ENCODE results near the gene KHK. TPM values are rescaled to one million over a fixed set of nuclear protein-coding genes. Genes with fewer than 3 reads are reported as not detected.
"Not testable (repeated sequence)": the region's sequence is repeated elsewhere in the genome, so short reads cannot be mapped to it uniquely, and the experiment has no call there.

Gene KHK
- total and polyA plus RNA-seq, 2 experiments from 2014 or later: 0.51 TPM; not detected in 1

GRCh38 chr2:27105981-27106380 lies 19.4 kb downstream of the KHK start:
- no peak for TF ChIP-seq EZH2phosphoT487 (IDR thresholded peaks at IDR 0.05; ENCODE audit: insufficient read depth, low read depth)
- TF ChIP-seq EZH2 (IDR thresholded peaks at IDR 0.05; ENCODE audit: insufficient read depth, poor library complexity, severe bottlenecking): no peak
- Histone ChIP-seq H3K9me3 (ENCODE audit: low read depth) (no peaks in the 10 kb centered on the region), H3K9me2 (ENCODE audit: insufficient read depth) (no peaks in the 10 kb centered on the region), H3K27ac (no peak overlapping the region), H3K79me2 (ENCODE audit: insufficient read depth) (no peaks in the 10 kb centered on the region), H3F3A (ENCODE audit: insufficient read depth) (no peaks in the 10 kb centered on the region), H3K4me3 (no peak overlapping the region), H3K9ac (no peak overlapping the region), H3K27me3 (replicated peaks; ENCODE audit: insufficient read depth) (0 out of 2 replicates have a peak, but pooled peaks cover 4% of the 10 kb centered on the region), H3K4me1 (ENCODE audit: insufficient read depth) (no peaks in the 10 kb centered on the region), H3K4me2 (ENCODE audit: unreplicated experiment) (no peak overlapping the region), H2AFZ (no peak overlapping the region), H3K36me3 (ENCODE audit: low read depth) (no peaks in the 10 kb centered on the region), H4K20me1 (ENCODE audit: insufficient read depth) (no peaks in the 10 kb centered on the region)
- no peak for DNase-seq
- in situ Hi-C loops (cut with MboI): loop anchor here (10.0 kb wide), 1 partner anchor 179 kb away; the partner anchor contains the start of gene TRIM54
- WGBS, 2 experiments (ENCODE audit: low coverage in 1 of 2, low lambda C conversion rate in 2 of 2, missing lambda C conversion rate in 2 of 2): 76 to 85% methylated on average over 3 of the region's 3 CpGs

GRCh38 chr2:27108221-27108620 lies 21.6 kb downstream of the KHK start:
- Histone ChIP-seq H3K27me3 (replicated peaks; ENCODE audit: insufficient read depth) (no peaks in the 10 kb centered on the region), H3F3A (ENCODE audit: insufficient read depth) (no peaks in the 10 kb centered on the region), H2AFZ (no peak overlapping the region), H3K9ac (no peak overlapping the region), H3K9me2 (ENCODE audit: insufficient read depth) (no peaks in the 10 kb centered on the region), H3K4me1 (ENCODE audit: insufficient read depth) (no peaks in the 10 kb centered on the region), H3K4me3 (no peak overlapping the region), H3K36me3 (ENCODE audit: low read depth) (no peaks in the 10 kb centered on the region), H3K79me2 (ENCODE audit: insufficient read depth) (no peaks in the 10 kb centered on the region), H3K9me3 (ENCODE audit: low read depth) (no peaks in the 10 kb centered on the region), H3K4me2 (ENCODE audit: unreplicated experiment) (no peak overlapping the region), H3K27ac (no peak overlapping the region), H4K20me1 (ENCODE audit: insufficient read depth) (no peaks in the 10 kb centered on the region)
- WGBS, 2 experiments (ENCODE audit: low coverage in 1 of 2, low lambda C conversion rate in 2 of 2, missing lambda C conversion rate in 2 of 2): 93 to 95% methylated on average over 2 of the region's 2 CpGs
- DNase-seq: no peak
- in situ Hi-C loops (cut with MboI): loop anchor here (10.0 kb wide), 1 partner anchor 177 kb away; the partner anchor contains the start of gene TRIM54
- TF ChIP-seq EZH2phosphoT487 (IDR thresholded peaks at IDR 0.05; ENCODE audit: insufficient read depth, low read depth) (no peak), EZH2 (IDR thresholded peaks at IDR 0.05; ENCODE audit: insufficient read depth, poor library complexity, severe bottlenecking) (no peak)

GRCh38 chr2:27109083-27109482 lies 22.5 kb downstream of the KHK start:
- no peak for DNase-seq
- H2AFZ ChIP-seq: no peak overlapping the region
- H3K36me3 ChIP-seq (ENCODE audit: low read depth): no peaks in the 10 kb centered on the region
- no peaks in the 10 kb centered on the region for H3K27me3 ChIP-seq (replicated peaks; ENCODE audit: insufficient read depth)
- in situ Hi-C loops (cut with MboI): loop anchor here (10.0 kb wide), 1 partner anchor 176 kb away; the partner anchor contains the start of gene TRIM54
- H3F3A ChIP-seq (ENCODE audit: insufficient read depth): no peaks in the 10 kb centered on the region
- H3K9me2 ChIP-seq (ENCODE audit: insufficient read depth): no peaks in the 10 kb centered on the region
- H3K4me2 ChIP-seq (ENCODE audit: unreplicated experiment): no peak overlapping the region
- TF ChIP-seq EZH2phosphoT487 (IDR thresholded peaks at IDR 0.05; ENCODE audit: insufficient read depth, low read depth): no peak
- no peak for TF ChIP-seq EZH2 (IDR thresholded peaks at IDR 0.05; ENCODE audit: insufficient read depth, poor library complexity, severe bottlenecking)
- no peaks in the 10 kb centered on the region for H3K79me2 ChIP-seq (ENCODE audit: insufficient read depth)
- H3K27ac ChIP-seq: no peak overlapping the region
- no peak overlapping the region for H3K9ac ChIP-seq
- H3K4me1 ChIP-seq (ENCODE audit: insufficient read depth): no peaks in the 10 kb centered on the region
- H4K20me1 ChIP-seq (ENCODE audit: insufficient read depth): no peaks in the 10 kb centered on the region
- no peaks in the 10 kb centered on the region for H3K9me3 ChIP-seq (ENCODE audit: low read depth)
- no peak overlapping the region for H3K4me3 ChIP-seq
- 89 to 90% methylated on average over 3 of the region's 3 CpGs for WGBS, 2 experiments (ENCODE audit: low coverage in 1 of 2, low lambda C conversion rate in 2 of 2, missing lambda C conversion rate in 2 of 2)

GRCh38 chr2:27110603-27111352 lies 24.2 kb downstream of the KHK start:
- H3K36me3 ChIP-seq (ENCODE audit: low read depth): not testable (repeated sequence)

GRCh38 chr2:27111392-27112078 lies 25.0 kb downstream of the KHK start:
- H3K4me3 ChIP-seq; H3K4me1 ChIP-seq (ENCODE audit: insufficient read depth); H3K27me3 ChIP-seq (replicated peaks; ENCODE audit: insufficient read depth); H2AFZ ChIP-seq; H3K9me2 ChIP-seq (ENCODE audit: insufficient read depth); H4K20me1 ChIP-seq (ENCODE audit: insufficient read depth); DNase-seq; H3K9ac ChIP-seq; in situ Hi-C loops (cut with MboI); H3K9me3 ChIP-seq (ENCODE audit: low read depth); H3K4me2 ChIP-seq (ENCODE audit: unreplicated experiment); H3K79me2 ChIP-seq (ENCODE audit: insufficient read depth); H3K27ac ChIP-seq; H3K36me3 ChIP-seq (ENCODE audit: low read depth); H3F3A ChIP-seq (ENCODE audit: insufficient read depth): not testable (repeated sequence)
- WGBS, 2 experiments (ENCODE audit: low coverage in 1 of 2, low lambda C conversion rate in 2 of 2, missing lambda C conversion rate in 2 of 2): 91 to 97% methylated on average over 21 to 40 of the region's 49 CpGs

More at GRCh38 chr2:27110603-27111352, 24.2 kb downstream of the KHK start:
- in situ Hi-C loops (cut with MboI); H3K4me3 ChIP-seq; H3K9me3 ChIP-seq (ENCODE audit: low read depth); H3K9ac ChIP-seq; H2AFZ ChIP-seq; H4K20me1 ChIP-seq (ENCODE audit: insufficient read depth); H3K4me2 ChIP-seq (ENCODE audit: unreplicated experiment); H3F3A ChIP-seq (ENCODE audit: insufficient read depth); H3K9me2 ChIP-seq (ENCODE audit: insufficient read depth); DNase-seq; H3K27ac ChIP-seq; H3K4me1 ChIP-seq (ENCODE audit: insufficient read depth); H3K27me3 ChIP-seq (replicated peaks; ENCODE audit: insufficient read depth); H3K79me2 ChIP-seq (ENCODE audit: insufficient read depth): not testable (repeated sequence)
- WGBS, 2 experiments (ENCODE audit: low coverage in 1 of 2, low lambda C conversion rate in 2 of 2, missing lambda C conversion rate in 2 of 2): 76 to 79% methylated on average over 22 to 24 of the region's 24 CpGs
